Parathyroid adenoma (tissue), 2 donors: ENCODE measurements around the gene CAMSAP2.

Source experiments
- H2AFZ ChIP-seq: fragments of 300-600 bp; sonication (generic); one replicate; pipeline ENCODE4 v1.7.0; 2017; ENCODE audit warnings: antibody characterized with exemption, mild to moderate bottlenecking
- H3K27ac ChIP-seq: fragments of 300-600 bp; sonication (generic); one replicate; pipeline ENCODE4 v1.7.0; 2017
- H3K27me3 ChIP-seq: fragments of 300-600 bp; sonication (generic); one replicate; pipeline ENCODE4 v1.7.0; 2017; ENCODE audit warnings: low read length; ENCODE audit not compliant: control insufficient read depth, insufficient read depth
- H3K36me3 ChIP-seq: fragments of 300-600 bp; sonication (generic); one replicate; pipeline ENCODE4 v1.7.0; 2017; ENCODE audit warnings: low read length; ENCODE audit not compliant: control insufficient read depth, insufficient read depth
- H3K4me1 ChIP-seq: fragments of 300-600 bp; sonication (generic); one replicate; pipeline ENCODE4 v1.7.0; 2017; ENCODE audit warnings: control low read depth
- H3K4me2 ChIP-seq: fragments of 300-600 bp; sonication (generic); one replicate; pipeline ENCODE4 v1.7.0; 2017; ENCODE audit warnings: low read length
- H3K4me3 ChIP-seq: fragments of 300-600 bp; sonication (generic); one replicate; pipeline ENCODE4 v1.7.0; 2017; ENCODE audit warnings: low read depth, low read length
- H3K79me2 ChIP-seq: fragments of 300-600 bp; sonication (generic); one replicate; pipeline ENCODE4 v1.7.0; 2017; ENCODE audit warnings: control low read depth
- H3K9ac ChIP-seq: fragments of 300-600 bp; sonication (generic); one replicate; pipeline ENCODE4 v1.7.0; 2017; ENCODE audit warnings: mild to moderate bottlenecking
- H3K9me3 ChIP-seq: fragments of 300-600 bp; sonication (generic); one replicate; pipeline ENCODE4 v1.7.0; 2017; ENCODE audit warnings: low read length; ENCODE audit not compliant: control insufficient read depth
- TF ChIP-seq, protein P1 (sequence below): fragments of 300-600 bp; sonication (generic); IDR thresholded peaks from one replicate; pipeline ENCODE4 v1.7.0; 2017; ENCODE audit warnings: antibody characterized with exemption, mild to moderate bottlenecking
- donor health status: primary hyperparathyroidism.

The CAMSAP2 gene

DNA sequence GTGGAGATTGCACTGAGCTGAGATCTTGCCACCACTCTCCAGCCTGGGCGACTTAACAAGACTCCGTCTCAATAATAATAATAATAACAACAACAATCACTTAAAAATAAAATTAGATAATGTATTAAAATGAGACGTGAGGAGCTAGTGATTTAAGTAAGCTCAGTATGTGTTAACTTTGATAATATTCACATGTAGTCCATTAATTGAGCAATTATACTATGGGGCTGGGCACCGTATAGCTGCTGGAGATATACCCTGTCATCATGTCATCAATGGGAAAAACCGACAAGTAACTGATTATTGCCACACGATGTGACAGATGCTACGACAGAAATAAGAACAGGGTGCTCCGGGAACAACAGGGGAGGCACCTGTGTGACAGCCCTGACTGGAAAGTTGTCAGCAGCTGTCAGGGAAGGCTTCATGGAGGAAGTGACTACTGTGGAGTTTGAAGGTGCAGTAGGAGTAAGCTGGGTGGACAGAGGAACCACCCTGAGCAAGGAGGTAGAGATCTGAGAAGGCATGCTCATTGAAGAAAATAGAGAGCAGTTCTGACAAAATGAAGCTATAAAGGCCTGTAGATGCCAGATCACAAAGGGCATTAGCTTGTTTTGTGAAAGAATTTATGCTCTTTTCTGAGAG lies 924 bp upstream of the CAMSAP2 start:
- H3K79me2 ChIP-seq, result no peaks in the 10 kb centered on the region
- H3K36me3 ChIP-seq, result no peaks in the 10 kb centered on the region
- H3K4me3 ChIP-seq, result peak overlapping the region; percentile 73
- no peaks in the 10 kb centered on the region for H3K27me3 ChIP-seq
- TF ChIP-seq, protein P1, sequence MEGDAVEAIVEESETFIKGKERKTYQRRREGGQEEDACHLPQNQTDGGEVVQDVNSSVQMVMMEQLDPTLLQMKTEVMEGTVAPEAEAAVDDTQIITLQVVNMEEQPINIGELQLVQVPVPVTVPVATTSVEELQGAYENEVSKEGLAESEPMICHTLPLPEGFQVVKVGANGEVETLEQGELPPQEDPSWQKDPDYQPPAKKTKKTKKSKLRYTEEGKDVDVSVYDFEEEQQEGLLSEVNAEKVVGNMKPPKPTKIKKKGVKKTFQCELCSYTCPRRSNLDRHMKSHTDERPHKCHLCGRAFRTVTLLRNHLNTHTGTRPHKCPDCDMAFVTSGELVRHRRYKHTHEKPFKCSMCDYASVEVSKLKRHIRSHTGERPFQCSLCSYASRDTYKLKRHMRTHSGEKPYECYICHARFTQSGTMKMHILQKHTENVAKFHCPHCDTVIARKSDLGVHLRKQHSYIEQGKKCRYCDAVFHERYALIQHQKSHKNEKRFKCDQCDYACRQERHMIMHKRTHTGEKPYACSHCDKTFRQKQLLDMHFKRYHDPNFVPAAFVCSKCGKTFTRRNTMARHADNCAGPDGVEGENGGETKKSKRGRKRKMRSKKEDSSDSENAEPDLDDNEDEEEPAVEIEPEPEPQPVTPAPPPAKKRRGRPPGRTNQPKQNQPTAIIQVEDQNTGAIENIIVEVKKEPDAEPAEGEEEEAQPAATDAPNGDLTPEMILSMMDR, result no peak
- peak overlapping the region; percentile 72 for H3K4me2 ChIP-seq
- H3K9me3 ChIP-seq, result no peaks in the 10 kb centered on the region
- H3K9ac ChIP-seq, result no peak overlapping the region
- H3K27ac ChIP-seq, result peak overlapping the region; percentile 93
- H2AFZ ChIP-seq, result peak overlapping the region; percentile 82
- H3K4me1 ChIP-seq, result no peaks in the 10 kb centered on the region

DNA sequence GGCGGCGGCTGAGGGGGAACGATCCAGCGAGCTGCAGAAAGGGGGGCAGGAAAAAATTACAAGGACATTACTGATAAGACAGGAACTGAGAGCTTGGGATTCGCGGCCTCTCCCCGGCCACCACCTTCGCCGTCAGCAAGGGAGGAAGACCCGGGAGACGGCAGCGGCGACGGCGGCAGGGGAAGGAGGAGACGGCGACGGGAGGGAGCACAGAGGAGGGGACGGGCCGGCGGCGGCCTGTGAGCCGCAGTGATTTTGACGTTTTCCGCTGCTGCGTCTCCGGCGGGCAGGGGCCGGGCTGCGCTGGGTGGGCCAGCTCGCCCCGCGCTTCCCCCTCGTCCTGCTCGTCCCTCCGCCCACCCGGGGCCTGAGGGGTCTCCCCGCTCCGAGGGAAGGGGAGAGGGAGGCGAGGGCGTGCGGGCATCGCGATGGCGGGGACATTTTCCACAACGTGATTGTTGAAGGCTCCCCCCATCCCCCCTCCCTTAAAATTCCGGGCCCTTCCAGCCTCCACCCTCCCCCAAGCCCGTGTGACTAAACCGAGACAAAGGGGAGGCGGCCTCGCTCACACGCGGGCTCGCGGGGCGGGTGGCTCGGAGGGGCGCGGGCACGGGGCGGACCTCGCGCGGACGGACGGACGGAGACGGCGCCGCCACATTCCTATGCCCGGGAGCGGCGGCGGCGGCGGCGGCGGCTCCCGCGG lies 407 bp downstream of the CAMSAP2 start:
- peak overlapping the region; percentile 95 for H2AFZ ChIP-seq
- no peaks in the 10 kb centered on the region for H3K4me1 ChIP-seq
- H3K36me3 ChIP-seq, result no peaks in the 10 kb centered on the region
- H3K79me2 ChIP-seq, result peaks cover 6% of the 10 kb centered on the region
- TF ChIP-seq, protein P1, result no peak
- no peaks in the 10 kb centered on the region for H3K9me3 ChIP-seq
- H3K9ac ChIP-seq, result peak overlapping the region; percentile 93
- H3K27me3 ChIP-seq, result no peaks in the 10 kb centered on the region
- peak overlapping the region; percentile 73 for H3K4me2 ChIP-seq
- H3K4me3 ChIP-seq, result peak overlapping the region; percentile 91
- H3K27ac ChIP-seq, result peak overlapping the region; percentile 93

DNA sequence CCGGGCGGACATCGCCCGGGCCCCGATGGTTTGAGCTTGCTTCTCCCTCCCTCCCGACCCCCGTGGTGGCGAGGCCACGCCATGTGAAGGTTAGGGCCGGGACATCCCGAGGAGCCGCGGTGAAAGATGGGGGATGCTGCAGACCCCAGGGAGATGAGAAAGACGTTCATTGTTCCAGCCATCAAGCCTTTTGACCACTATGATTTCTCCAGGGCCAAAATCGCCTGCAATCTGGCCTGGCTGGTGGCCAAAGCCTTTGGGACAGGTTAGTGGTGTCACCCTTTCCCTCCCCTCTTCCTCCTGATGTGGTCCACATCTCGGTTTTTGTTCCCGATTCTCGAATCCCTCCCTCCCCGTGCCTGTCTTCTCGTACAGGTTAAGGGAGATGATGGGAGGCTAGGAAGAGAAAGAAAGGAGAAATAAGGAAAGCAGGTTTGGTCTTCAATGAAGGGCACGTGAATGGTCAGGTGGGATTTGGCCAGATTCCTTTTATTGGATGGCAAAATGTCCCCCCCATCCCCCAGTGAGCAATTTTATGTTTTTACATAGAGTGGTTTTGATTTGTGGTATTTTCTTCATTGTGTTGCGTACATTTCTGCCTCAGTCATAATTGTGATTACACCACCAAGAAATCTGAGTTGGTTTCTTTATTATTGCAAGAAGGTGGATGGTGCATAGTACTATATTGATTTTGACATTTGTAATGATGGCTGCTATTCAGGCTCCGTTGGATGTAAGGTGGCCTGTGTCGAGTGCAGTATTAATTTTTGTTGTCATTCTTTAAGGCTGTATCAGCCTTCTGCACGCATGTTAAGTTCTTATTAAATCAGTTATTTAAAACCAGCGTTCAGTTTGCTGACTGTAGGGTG lies 1.2 kb downstream of the CAMSAP2 start:
- Histone ChIP-seq H3K9ac (no peak overlapping the region), H3K4me1 (no peaks in the 10 kb centered on the region), H3K4me2 (peak overlapping the region; percentile 73)

DNA sequence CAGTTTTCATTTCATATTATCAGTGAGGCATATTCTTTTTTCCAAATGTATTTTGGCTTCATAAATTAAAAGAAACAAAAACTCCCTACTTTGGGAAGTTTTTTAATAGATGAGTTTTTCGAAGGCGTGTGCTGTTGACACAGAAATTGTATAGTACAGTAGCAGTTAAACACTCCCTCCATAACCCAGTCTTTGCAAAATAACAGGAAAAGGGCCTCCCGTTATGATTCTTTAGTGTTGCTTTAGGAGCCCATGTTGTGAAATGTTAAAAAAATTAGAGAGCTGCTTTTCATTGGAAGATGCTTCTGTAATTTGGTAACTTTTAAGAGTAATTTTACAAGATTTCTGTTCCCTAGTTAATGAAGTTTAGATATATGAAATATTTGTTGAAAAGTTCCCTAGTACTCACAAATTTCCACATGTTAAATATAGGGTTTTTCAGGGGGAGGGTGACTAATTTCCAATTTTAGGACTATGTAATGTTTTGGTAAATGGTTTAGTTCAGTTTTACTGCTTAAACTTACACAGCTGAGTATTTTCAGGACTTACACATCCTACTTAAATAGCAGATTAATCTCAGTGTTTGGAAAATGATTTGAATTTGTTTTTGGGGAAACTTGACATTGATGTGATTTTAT lies 2.0 kb downstream of the CAMSAP2 start:
- TF ChIP-seq, protein P1, result no peak
- Histone ChIP-seq H3K9ac (no peak overlapping the region), H3K27ac (no peak overlapping the region)

More for the DNA sequence above, 1.2 kb downstream of the CAMSAP2 start:
- Histone ChIP-seq H3K27ac (peak overlapping the region; percentile 93), H3K9me3 (no peaks in the 10 kb centered on the region), H3K27me3 (no peaks in the 10 kb centered on the region), H3K79me2 (peaks cover 12% of the 10 kb centered on the region), H3K4me3 (peak overlapping the region; percentile 91), H2AFZ (peak overlapping the region; percentile 68), H3K36me3 (no peaks in the 10 kb centered on the region)
- TF ChIP-seq, protein P1, result no peak

More for the DNA sequence above, 2.0 kb downstream of the CAMSAP2 start:
- Histone ChIP-seq H3K79me2 (peaks cover 12% of the 10 kb centered on the region), H3K4me3 (peak overlapping the region; percentile 91), H2AFZ (no peak overlapping the region), H3K36me3 (no peaks in the 10 kb centered on the region), H3K9me3 (no peaks in the 10 kb centered on the region), H3K4me2 (peak overlapping the region; percentile 73), H3K4me1 (no peaks in the 10 kb centered on the region), H3K27me3 (no peaks in the 10 kb centered on the region)
